NCI-H2081 treated with DMSO at 0.1 percent for 48 hours (cell line): ENCODE data around the gene SUPV3L1.

Experiments used
- DNase-seq: peaks from one replicate; lab custom pipeline; 2025; lab: John Stamatoyannopoulos, UW

SUPV3L1 gene

GRCh38 chr10:69202332-69202731 lies 22.3 kb downstream of the SUPV3L1 start:
- DNase-seq = no peak

DNA sequence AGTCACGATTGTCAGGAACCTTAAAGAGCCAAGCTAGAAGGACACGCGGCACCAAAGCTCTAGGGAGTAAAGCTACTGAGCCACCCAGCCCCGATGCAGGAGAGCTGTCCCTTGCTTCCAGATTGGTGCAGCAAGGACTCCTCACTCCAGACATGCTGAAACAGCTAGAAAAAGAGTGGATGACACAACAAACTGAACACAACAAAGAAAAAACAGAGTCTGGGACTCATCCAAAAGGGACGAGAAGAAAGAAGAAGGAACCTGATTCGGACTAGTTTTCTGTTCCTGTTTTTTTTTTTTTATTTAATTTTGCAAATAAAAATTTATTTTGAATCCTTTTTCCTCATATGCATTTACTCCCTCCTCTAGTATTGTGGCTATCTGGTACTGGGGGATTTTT lies 28.7 kb downstream of the SUPV3L1 start:
- no peak for DNase-seq

GRCh38 chr10:69209787-69210484 lies 29.9 kb downstream of the SUPV3L1 start:
- no peak for DNase-seq

DNA sequence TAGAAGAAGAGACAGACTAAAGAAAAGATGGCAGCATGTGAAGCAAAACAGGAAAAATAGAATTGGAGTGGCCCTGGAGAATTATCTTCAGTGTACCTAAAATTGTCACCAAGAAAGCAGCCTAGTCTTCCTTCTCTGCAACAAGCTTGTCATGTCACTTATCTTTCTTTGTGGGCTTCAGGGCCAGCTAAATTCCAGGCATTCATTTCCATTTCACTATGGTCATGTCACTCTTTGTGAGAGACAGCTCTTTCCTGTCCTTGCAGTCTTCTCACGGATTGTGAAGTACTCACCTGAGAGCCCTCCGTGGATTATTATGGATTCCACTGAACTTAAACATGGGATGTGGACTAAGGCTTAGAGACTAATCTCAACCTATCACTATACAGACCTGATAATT lies 31.1 kb downstream of the SUPV3L1 start:
- no peak for DNase-seq

GRCh38 chr10:69211524-69211923 lies 31.5 kb downstream of the SUPV3L1 start:
- no peak for DNase-seq

DNA sequence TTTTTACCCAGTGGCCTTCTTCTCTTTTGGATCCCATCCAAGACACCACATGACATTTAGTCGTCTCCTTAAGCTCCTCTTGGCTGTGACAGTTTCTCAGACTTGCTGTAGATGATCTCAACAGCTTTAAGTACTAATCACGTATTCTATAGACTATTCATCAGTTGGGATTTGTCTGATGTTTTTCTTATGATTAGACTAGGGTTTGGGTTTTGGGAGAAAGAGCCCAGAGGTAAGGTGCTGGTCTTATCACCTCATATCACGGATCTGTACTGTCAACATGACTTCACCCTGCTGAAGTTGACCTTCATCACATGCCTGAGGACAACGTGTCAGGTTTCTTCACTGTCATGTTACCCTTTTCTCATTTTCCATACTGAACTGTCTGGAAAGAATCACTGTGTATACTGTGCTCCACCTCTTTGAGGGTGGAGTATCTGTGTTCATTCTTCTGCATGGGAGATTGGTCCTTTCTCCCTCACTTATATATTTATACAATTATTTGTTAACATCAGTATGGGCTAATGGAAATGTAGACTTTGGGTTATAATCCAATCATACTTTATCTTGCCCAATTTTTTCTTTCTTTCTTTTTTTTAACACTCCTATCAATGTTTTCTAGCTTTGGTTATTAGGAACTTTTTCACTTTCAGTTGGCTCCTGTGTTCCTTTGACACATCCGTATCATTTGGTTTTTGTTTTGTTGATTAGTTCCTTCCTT lies 33.7 kb downstream of the SUPV3L1 start:
- DNase-seq = no peak

DNA sequence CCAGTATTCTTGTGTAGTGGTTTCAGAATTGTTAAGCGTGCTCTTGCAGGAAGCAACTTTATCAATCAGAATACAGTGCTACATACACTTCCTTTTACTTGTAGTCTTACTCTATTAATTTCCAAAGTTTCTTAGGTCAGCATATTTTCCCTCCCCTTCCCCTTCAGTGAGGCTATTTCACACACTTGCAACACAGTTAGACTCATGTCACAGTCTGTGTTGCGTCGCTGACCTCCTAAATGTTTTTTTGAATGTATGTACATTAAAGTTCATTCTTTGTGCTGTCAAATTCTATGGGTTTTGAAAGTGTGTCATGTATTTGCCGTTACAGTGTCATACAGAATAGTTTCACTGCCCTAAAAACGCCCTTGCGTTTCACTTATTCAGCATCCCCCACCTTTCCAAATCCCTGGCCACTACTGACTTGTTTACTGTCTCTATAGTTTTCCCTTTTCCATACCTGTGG lies 34.7 kb downstream of the SUPV3L1 start:
- DNase-seq = no peak

GRCh38 chr10:69215405-69216171 lies 35.6 kb downstream of the SUPV3L1 start:
- DNase-seq = no peak

- DNase-seq = no peak
These were observed 36.6 kb downstream of the SUPV3L1 start for GRCh38 chr10:69216577-69217118.

- DNase-seq = no peak
These were observed 37.2 kb downstream of the SUPV3L1 start for GRCh38 chr10:69217119-69217754.

DNA sequence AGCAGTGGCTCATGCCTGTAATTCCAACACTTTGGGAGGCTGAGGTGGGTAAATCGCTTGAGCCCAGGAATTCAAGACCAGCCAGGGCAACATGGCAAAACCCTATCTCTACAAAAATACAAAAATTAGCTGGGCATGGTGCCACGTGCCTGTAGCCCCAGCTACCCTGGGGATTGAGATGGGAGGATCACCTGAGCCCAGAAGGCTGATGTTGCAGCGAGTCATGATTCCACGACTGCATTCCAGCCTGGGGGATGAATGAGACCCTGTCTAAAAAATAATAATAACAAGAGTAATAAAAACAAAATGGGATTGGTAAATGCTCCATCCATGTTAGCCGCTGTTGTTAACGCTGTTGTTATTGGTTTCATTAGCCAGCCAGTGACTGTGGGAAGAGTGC lies 38.8 kb downstream of the SUPV3L1 start:
- DNase-seq = no peak

GRCh38 chr10:69220041-69220451 lies 40.0 kb downstream of the SUPV3L1 start, which contains the start of gene HKDC1:
Gene HKDC1 (plus strand): TSS chr10:69220332. CDS start chr10:69220436, 104 bp downstream.
- no peak for DNase-seq

DNA sequence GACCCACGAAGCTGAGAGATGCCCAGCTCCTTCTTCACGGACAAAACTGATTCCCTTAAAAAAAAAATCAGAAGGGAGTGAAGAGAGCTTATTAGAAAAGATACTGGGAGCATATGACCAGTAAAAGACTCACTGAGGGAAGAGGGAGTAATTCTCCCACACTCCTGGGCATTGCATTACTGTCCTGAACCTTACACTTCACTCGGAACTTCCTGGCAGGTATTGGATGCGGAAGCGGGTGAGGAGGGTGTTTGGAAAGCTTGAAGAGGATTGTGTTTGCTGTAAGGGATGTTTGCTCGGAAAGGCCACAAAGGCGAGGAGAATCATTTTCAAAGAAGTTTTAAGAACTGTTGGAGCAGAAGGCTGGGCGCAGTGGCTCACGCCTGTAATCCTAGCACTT lies 40.5 kb downstream of the SUPV3L1 start:
- no peak for DNase-seq

DNA sequence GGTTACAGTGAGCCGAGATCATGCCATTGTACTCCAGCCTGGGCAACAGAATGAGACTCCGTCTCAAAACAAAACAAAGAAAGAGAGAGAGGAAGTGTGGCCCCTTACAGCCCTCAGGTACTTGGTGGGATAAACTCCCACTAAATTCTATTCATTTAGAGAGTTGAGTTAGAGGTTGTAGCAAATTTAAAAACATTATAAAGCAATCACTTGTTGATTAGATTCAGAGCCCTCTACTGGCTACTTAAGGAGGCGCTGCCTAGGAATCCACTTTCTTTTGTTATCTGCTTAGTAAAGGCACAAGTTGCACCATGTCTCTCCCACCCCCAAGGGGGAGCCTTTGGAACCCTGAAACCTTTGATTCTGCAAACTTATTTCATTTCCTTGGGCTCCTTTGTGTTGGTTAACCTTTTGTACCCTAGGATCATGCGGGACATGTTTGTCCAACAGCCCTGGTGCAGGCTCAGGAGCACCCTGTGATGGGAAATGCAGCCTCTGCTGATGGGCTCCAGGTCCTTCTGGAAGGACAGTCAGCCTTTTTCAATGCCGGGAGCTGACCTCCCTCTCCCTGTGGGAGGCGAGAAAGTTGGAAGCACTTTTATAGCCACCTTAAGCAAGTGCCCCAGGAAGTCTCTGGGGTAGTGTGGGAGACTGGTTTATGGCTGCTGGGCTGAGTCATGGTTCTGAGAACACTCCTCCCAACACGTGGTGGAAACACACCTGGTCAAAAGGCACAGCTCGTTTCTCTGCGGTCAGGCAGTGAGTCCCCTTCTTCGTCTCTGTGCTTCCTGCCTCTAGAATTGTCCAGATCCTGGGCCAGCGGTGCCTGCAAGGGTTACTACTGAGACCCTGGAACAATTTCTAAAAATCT lies 42.4 kb downstream of the SUPV3L1 start:
- DNase-seq = no peak

GRCh38 chr10:69223028-69223342 lies 43.0 kb downstream of the SUPV3L1 start:
- DNase-seq = no peak

DNA sequence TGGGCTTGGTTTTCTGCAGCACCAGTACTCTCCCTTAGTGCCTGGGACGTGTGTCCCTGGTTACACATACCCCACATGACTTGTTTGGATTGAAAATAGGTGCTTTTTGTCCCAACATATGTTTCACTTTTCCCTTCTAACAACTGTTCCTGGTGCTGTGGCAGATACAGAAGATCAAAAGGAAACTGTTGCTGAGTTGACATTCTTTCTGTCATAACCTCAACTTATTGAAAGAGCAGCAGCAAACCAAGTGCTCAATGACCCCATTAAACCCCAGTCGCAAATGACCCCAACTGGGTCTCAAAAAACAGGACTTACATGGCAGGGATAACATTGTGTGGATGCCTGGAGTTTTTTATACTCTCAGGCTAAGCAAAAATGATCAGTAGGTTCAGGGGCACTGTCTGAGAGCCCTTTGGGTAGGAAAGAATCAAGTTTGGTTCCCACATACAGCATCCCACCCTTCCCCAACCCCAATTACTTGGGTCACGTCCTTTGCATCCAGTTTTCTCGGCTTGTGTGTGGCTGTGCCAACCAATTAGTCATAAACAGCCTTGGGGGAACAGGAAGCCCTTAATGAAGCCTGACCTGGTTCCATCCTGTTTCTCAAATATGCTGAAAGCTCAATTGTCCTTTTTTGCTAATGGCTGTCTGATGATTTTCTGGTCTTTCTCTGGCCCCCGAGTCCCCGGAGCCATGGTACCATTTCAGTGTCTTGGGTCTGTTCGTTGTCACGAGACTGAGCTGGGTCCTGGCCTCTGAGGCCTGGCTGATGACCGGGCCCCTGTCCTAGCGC lies 45.0 kb downstream of the SUPV3L1 start:
- no peak for DNase-seq

GRCh38 chr10:69225681-69226080 lies 45.6 kb downstream of the SUPV3L1 start:
- no peak for DNase-seq

- no peak for DNase-seq
These were observed 47.0 kb downstream of the SUPV3L1 start for GRCh38 chr10:69226919-69227450.

GRCh38 chr10:69228151-69228550 lies 48.1 kb downstream of the SUPV3L1 start:
- DNase-seq = no peak

DNA sequence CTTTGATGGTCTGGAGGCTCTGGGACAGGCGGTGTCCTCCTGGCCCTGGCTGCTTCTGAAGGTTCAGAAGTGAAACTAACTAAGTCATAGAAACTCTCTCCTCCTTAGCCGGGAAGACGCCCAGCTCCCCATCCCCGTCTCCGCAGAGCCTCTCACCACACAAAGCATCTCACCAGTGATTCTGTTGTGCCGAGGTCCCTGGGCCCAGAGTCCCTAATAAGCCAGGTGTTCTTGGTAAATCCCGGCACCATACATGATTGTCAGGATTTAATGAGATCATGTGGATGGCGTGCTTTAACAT lies 49.5 kb downstream of the SUPV3L1 start:
- DNase-seq = no peak
